Panc1 (cell line): ENCODE measurements around the gene NPEPL1.

Experiments
- CTCF ChIP-seq: fragments of 450-650 bp; IDR thresholded peaks from 2 replicates; pipeline ENCODE4 v1.5.1; 2017; ENCODE audit warnings: mild to moderate bottlenecking
- POLR2AphosphoS5 ChIP-seq: IDR thresholded peaks from 2 replicates; pipeline ENCODE4 v1.6.1; 2012; ENCODE audit warnings: mild to moderate bottlenecking, low read depth, low read length, moderate library complexity
- REST ChIP-seq, 2 experiments: IDR thresholded peaks; 2 replicates each; pipeline ENCODE4 v1.6.1; 2011 to 2012; ENCODE audit warnings: low read depth in 2 of 2, control low read depth in 1 of 2, low read length in 1 of 2, mild to moderate bottlenecking in 1 of 2, moderate library complexity in 1 of 2; ENCODE audit not compliant: insufficient read depth in 1 of 2
- SIN3A ChIP-seq: IDR thresholded peaks from 2 replicates; pipeline ENCODE4 v1.6.1; 2012; ENCODE audit warnings: low read depth, mild to moderate bottlenecking, low read length, moderate library complexity, borderline replicate concordance; ENCODE audit not compliant: insufficient read depth
- TCF7L2 ChIP-seq: IDR thresholded peaks from 2 replicates; pipeline ENCODE4 v1.6.1; 2011; ENCODE audit warnings: mild to moderate bottlenecking, low read depth, low read length, inconsistent platforms

GRCh38 chr20:58673119-58673518 lies 19.5 kb upstream of the NPEPL1 start:
- TF ChIP-seq CTCF (no peak), POLR2AphosphoS5 (no peak), REST (IDR thresholded peaks at IDR 0.05; ENCODE audit: insufficient read depth in 1 of 2, low read depth in 2 of 2, low read length in 1 of 2) (no peak), TCF7L2 (no peak), SIN3A (no peak)
